HG03280 (cell line): ENCODE measurements around the gene MRGPRE.

Source experiments
- ATAC-seq: cut with Tn5 transposase; IDR thresholded peaks from one replicate; pipeline ENCODE4 v1.9.1; 2021; ENCODE audit warnings: mild to moderate bottlenecking, moderate library complexity; ENCODE audit not compliant: unreplicated experiment

MRGPRE gene

GRCh38 chr11:3197878-3198528 lies 34.2 kb downstream of the MRGPRE start:
- ATAC-seq: no peak

- no peak for ATAC-seq
Measured at GRCh38 chr11:3197044-3197695, 35.0 kb downstream of the MRGPRE start.

- ATAC-seq: no peak
Measured at GRCh38 chr11:3196161-3197043, 35.8 kb downstream of the MRGPRE start.

- ATAC-seq: no peak
Measured at GRCh38 chr11:3195251-3196160, 36.7 kb downstream of the MRGPRE start.

GRCh38 chr11:3194016-3194816 lies 38.0 kb downstream of the MRGPRE start:
- ATAC-seq: no peak

GRCh38 chr11:3193373-3194015 lies 38.7 kb downstream of the MRGPRE start:
- no peak for ATAC-seq

- no peak for ATAC-seq
Measured at GRCh38 chr11:3192511-3193372, 39.5 kb downstream of the MRGPRE start.

GRCh38 chr11:3191586-3192324 lies 40.5 kb downstream of the MRGPRE start:
- ATAC-seq: no peak

GRCh38 chr11:3190600-3190999 lies 41.6 kb downstream of the MRGPRE start:
- no peak for ATAC-seq

GRCh38 chr11:3189886-3190583 lies 42.2 kb downstream of the MRGPRE start:
- ATAC-seq: no peak

GRCh38 chr11:3189196-3189843 lies 42.9 kb downstream of the MRGPRE start:
- no peak for ATAC-seq

GRCh38 chr11:3188496-3189195 lies 43.6 kb downstream of the MRGPRE start:
- no peak for ATAC-seq

GRCh38 chr11:3186166-3186953 lies 45.9 kb downstream of the MRGPRE start:
- no peak for ATAC-seq

GRCh38 chr11:3184732-3185347 lies 47.4 kb downstream of the MRGPRE start:
- no peak for ATAC-seq

- ATAC-seq: no peak
Measured at GRCh38 chr11:3183523-3183922, 48.7 kb downstream of the MRGPRE start.
